Adrenal gland (tissue), 12 donors: ENCODE measurements around the gene WDR59. TPM values are rescaled to one million over a fixed set of nuclear protein-coding genes. Genes with fewer than 3 reads are reported as not detected.

Experiments used
- DNase-seq, 7 donors: peaks; one replicate each; pipeline ENCODE4 v3.0.0-alpha.2; 2019 to 2020
- H3K27ac ChIP-seq, 5 donors: fragments of 200-600 bp; sonication (generic) in 4 of 5; 1 replicate in 3 of 5; 2 replicates in 2 of 5; pipeline versions ENCODE4 v1.5.1 to v1.8.0; 2016 to 2020; ENCODE audit warnings: mild to moderate bottlenecking in 1 of 5
- H3K27me3 ChIP-seq: fragments of 200-600 bp; 2 replicates; pipeline ENCODE4 v1.8.0; 2021
- H3K36me3 ChIP-seq, 2 donors: fragments of 200-600 bp; replicated peaks in 1 of 2; 1 replicate in 1 of 2; 2 replicates in 1 of 2; pipeline versions ENCODE4 v1.5.1 to v1.8.0; 2018 to 2022
- H3K4me1 ChIP-seq, 2 donors: fragments of 200-600 bp; replicated peaks in 1 of 2; 1 replicate in 1 of 2; 2 replicates in 1 of 2; pipeline versions ENCODE4 v1.5.1 to v1.8.0; 2018 to 2021
- H3K4me3 ChIP-seq, 4 donors: fragments of 200-600 bp; sonication (generic) in 3 of 4; one replicate each; pipeline ENCODE4 v1.5.1; 2016 to 2018
- H3K9me3 ChIP-seq, 3 donors: fragments of 200-600 bp; sonication (generic) in 1 of 3; replicated peaks in 1 of 3; 1 replicate in 2 of 3; 2 replicates in 1 of 3; pipeline versions ENCODE4 v1.5.1 to v1.8.0; 2016 to 2021
- POLR2A ChIP-seq, 2 donors: fragments of 450-650 bp; IDR thresholded peaks; one replicate each; pipeline ENCODE4 v1.6.1; 2017; ENCODE audit warnings: antibody characterized with exemption in 2 of 2, mild to moderate bottlenecking in 2 of 2, moderate library complexity in 1 of 2
- WGBS, 4 donors: extraction: QIAGEN DNeasy Blood & Tissue Kit in 2 of 4; methylation state at CpG; one replicate each; pipeline versions ENCODE4 v1.1.5 to v1.1.7; 2013 to 2017; 5-methylcytosine and 5-hydroxymethylcytosine counted together
- intact Hi-C, 2 donors: fragments of 100-400 bp; cut with DNase I; formaldehyde crosslinking; loops; one replicate each; pipeline versions ENCODE4 v1.14.1 to v1.15.0; 2022 to 2023
- polyA plus RNA-seq, 3 donors: library from polyadenylated mRNA; stranded (reverse); fragments of 200-250 nt in 2 of 3; fragments of 350-450 nt in 1 of 3; fragmentation: Illumina TruSeq in 1 of 3; extraction: RNeasy Lipid Tissue Mini Kit (QIAGEN cat#74804) in 1 of 3; gene quantifications; one replicate each; pipeline ENCODE4 v1.2.3, GENCODE V29; 2013 to 2014
- total RNA-seq, 9 donors: library from RNA; depleted of rRNA in 4 of 9; stranded (reverse); fragments of >200 nt in 4 of 9; fragments of 120-200 nt in 1 of 9; fragmentation: NEBNext Ultra II Directional in 1 of 9; extraction: Animal tissue kit (Norgen Biotek cat#: 25700) in 1 of 9; gene quantifications; one replicate each; pipeline versions ENCODE4 v1.1.0 to v1.2.4, GENCODE V29; 2013 to 2023
- TF ChIP-seq, protein P1 (sequence below), 6 experiments: fragments of 450-650 bp in 4 of 6; fragments of 200-600 bp in 2 of 6; sonication (generic) in 1 of 6; IDR thresholded peaks; 1 replicate in 5 of 6; 2 replicates in 1 of 6; pipeline versions ENCODE4 v1.5.1 to v1.8.0; 2016 to 2021; ENCODE audit warnings: antibody characterized with exemption in 6 of 6, mild to moderate bottlenecking in 2 of 6, moderate library complexity in 1 of 6
- donor health status: healthy with polysubstance abuse.
- donor health status: Bipolar disorder and iron deficiency.
- donor health status: DM: yes; HTN: yes; CAD: no.
- donor health status: DM: no; HTN: no; CAD: no.
- donor health status: DM: no; HTN: no; CAD: no.
- donor health status: DM: yes; HTN: yes; CAD: no.

The WDR59 gene
- total and polyA plus RNA-seq, 12 donors = 21.5 to 130 (median 64.1) TPM

DNA sequence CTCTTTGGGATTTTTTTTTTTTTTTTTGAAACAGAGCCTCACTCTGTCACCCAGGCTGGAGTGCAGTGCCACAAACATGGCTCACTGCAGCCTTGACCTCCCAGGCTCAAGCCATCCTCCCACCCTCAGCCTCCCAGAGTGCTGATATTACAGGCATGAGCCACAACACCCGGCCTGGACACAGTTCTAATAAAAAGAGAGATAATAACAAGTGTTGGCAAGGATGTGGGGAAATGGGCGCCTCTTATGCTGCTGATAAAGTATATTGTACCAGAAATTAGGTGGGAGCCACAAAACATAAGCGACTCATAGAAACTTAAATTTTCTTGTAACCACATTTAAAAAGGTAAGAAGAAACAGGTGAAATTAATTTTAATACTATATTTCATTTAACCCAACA lies 159.9 kb downstream of the WDR59 start:
- peak in 2 of 7 donors; percentile 1 to 20 for DNase-seq
- WGBS, 4 donors = 78 to 95% (median 82%) methylated on average over 3 of the region's 3 CpGs
- H3K4me3 ChIP-seq = no peak overlapping the region
- intact Hi-C loops = no loop called here
- H3K9me3 ChIP-seq = peaks cover 0 to 11% (median 0%) of the 10 kb centered on the region in 3 donors
- H3K36me3 ChIP-seq = no peaks in the 10 kb centered on the region
- H3K4me1 ChIP-seq = peaks cover 0 to 4% of the 10 kb centered on the region in 2 donors
- no peak overlapping the region for H3K27ac ChIP-seq
- no peaks in the 10 kb centered on the region for H3K27me3 ChIP-seq
- no peak for TF ChIP-seq POLR2A (IDR thresholded peaks at IDR 0.05)
- TF ChIP-seq, protein P1, sequence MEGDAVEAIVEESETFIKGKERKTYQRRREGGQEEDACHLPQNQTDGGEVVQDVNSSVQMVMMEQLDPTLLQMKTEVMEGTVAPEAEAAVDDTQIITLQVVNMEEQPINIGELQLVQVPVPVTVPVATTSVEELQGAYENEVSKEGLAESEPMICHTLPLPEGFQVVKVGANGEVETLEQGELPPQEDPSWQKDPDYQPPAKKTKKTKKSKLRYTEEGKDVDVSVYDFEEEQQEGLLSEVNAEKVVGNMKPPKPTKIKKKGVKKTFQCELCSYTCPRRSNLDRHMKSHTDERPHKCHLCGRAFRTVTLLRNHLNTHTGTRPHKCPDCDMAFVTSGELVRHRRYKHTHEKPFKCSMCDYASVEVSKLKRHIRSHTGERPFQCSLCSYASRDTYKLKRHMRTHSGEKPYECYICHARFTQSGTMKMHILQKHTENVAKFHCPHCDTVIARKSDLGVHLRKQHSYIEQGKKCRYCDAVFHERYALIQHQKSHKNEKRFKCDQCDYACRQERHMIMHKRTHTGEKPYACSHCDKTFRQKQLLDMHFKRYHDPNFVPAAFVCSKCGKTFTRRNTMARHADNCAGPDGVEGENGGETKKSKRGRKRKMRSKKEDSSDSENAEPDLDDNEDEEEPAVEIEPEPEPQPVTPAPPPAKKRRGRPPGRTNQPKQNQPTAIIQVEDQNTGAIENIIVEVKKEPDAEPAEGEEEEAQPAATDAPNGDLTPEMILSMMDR (IDR thresholded peaks at IDR 0.05) = no peak

Other genes with a start within 250 kb of the WDR59 start
- 1 to 10 TPM in 1 of 9 donors, under 1 TPM in 4, not detected in 4; 0.18 to 6.1 (median 0.39) TPM for gene FA2H, start 210.3 kb downstream of the WDR59 start, total RNA-seq
- gene FA2H, start 210.3 kb downstream of the WDR59 start, polyA plus RNA-seq = under 1 TPM in 2 of 3 donors, not detected in 1; 0.17 to 0.33 TPM
- gene ZNRF1, start 13.9 kb upstream of the WDR59 start, total RNA-seq = 10 to 100 TPM; 10.9 to 29.2 (median 27.1) TPM
- 10 to 100 TPM in 2 of 3 donors, 1 to 10 TPM in 1; 9.9 to 20.7 (median 13.6) TPM for gene ZNRF1, start 13.9 kb upstream of the WDR59 start, polyA plus RNA-seq
- 10 to 100 TPM in 8 of 9 donors, 1 to 10 TPM in 1; 2.4 to 46.0 (median 21.6) TPM for gene LDHD, start 131.7 kb upstream of the WDR59 start, total RNA-seq
- 10 to 100 TPM; 11.8 to 18.9 (median 12.1) TPM for gene LDHD, start 131.7 kb upstream of the WDR59 start, polyA plus RNA-seq
- 10 to 100 TPM in 3 of 9 donors, 1 to 10 TPM in 6; 5.9 to 15.1 (median 9.6) TPM for gene ZFP1, start 163.4 kb upstream of the WDR59 start, total RNA-seq
- gene ZFP1, start 163.4 kb upstream of the WDR59 start, polyA plus RNA-seq = 10 to 100 TPM in 1 of 3 donors, 1 to 10 TPM in 2; 4.5 to 10.5 (median 6.9) TPM
- 10 to 100 TPM in 1 of 9 donors, 1 to 10 TPM in 4, not detected in 4; 1.5 to 15.1 (median 3.8) TPM for gene CTRB2, start 222.0 kb upstream of the WDR59 start, total RNA-seq
- 1 to 10 TPM in 1 of 3 donors, under 1 TPM in 1, not detected in 1; 0.88 to 2.5 TPM for gene CTRB2, start 222.0 kb upstream of the WDR59 start, polyA plus RNA-seq
- 1 to 10 TPM in 6 of 9 donors, under 1 TPM in 1, not detected in 2; 0.67 to 9.9 (median 1.7) TPM for gene CTRB1, start 233.9 kb upstream of the WDR59 start, total RNA-seq
- 1 to 10 TPM in 2 of 3 donors, not detected in 1; 2.0 to 4.2 TPM for gene CTRB1, start 233.9 kb upstream of the WDR59 start, polyA plus RNA-seq